Ovary (tissue), 3 donors: ENCODE data around the gene MIPEP.

Experiments
- EP300 ChIP-seq: sonication (generic); formaldehyde crosslinking; IDR thresholded peaks from one replicate; pipeline ENCODE4 v1.6.1; 2017; ENCODE audit warnings: antibody characterized with exemption
- POLR2A ChIP-seq: fragments of 450-650 bp; IDR thresholded peaks from one replicate; pipeline ENCODE4 v1.6.1; 2017; ENCODE audit warnings: antibody characterized with exemption, mild to moderate bottlenecking, moderate library complexity
- TF ChIP-seq, protein P1 (sequence below), 3 donors: fragments of 450-650 bp in 2 of 3; fragments of 200-600 bp in 1 of 3; IDR thresholded peaks; one replicate each; pipeline versions ENCODE4 v1.5.1 to v1.8.0; 2016 to 2022; ENCODE audit warnings: antibody characterized with exemption in 3 of 3, mild to moderate bottlenecking in 1 of 3
- donor health status: DM: no; HTN: no; CAD: no.

DNA sequence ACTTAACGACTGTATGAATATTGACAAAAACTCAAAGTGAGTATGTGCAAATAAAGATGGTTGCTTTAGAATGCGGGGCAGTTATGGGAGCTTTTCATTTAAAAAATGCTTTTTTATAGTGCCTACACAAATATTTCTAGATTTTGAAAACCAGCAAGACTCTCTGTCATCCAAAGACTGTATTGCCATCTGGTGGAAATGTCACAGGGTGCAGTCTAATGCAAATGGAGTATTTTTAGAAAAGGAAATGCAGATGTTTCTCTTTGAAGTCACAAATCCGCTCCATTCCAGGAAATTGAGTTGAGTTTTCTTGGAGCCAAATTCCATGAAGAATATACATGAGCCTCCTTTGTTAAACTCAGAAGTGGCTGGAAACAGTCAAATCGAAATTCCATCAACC is 10.4 kb upstream of the MIPEP start:
- TF ChIP-seq, protein P1, sequence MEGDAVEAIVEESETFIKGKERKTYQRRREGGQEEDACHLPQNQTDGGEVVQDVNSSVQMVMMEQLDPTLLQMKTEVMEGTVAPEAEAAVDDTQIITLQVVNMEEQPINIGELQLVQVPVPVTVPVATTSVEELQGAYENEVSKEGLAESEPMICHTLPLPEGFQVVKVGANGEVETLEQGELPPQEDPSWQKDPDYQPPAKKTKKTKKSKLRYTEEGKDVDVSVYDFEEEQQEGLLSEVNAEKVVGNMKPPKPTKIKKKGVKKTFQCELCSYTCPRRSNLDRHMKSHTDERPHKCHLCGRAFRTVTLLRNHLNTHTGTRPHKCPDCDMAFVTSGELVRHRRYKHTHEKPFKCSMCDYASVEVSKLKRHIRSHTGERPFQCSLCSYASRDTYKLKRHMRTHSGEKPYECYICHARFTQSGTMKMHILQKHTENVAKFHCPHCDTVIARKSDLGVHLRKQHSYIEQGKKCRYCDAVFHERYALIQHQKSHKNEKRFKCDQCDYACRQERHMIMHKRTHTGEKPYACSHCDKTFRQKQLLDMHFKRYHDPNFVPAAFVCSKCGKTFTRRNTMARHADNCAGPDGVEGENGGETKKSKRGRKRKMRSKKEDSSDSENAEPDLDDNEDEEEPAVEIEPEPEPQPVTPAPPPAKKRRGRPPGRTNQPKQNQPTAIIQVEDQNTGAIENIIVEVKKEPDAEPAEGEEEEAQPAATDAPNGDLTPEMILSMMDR (IDR thresholded peaks at IDR 0.05): no peak
- TF ChIP-seq EP300 (no peak), POLR2A (no peak)
